Activated naive CD4-positive, alpha-beta T cell treated with anti-CD3 and anti-CD28 coated beads for 36 hours (primary cell): ENCODE results near the gene CDCP2. TPM values are rescaled to one million over a fixed set of nuclear protein-coding genes. Genes with fewer than 3 reads are reported as not detected.

Experiments
- CTCF ChIA-PET: fragments of 350-600 bp; sonication (Branson Sonifier 250); formaldehyde crosslinking; loops from one replicate; lab custom pipeline; 2021; ENCODE audit warnings: antibody characterized with exemption; lab: Charles Lee
- DNase-seq: peaks from one replicate; pipeline ENCODE4 v3.0.0-alpha.2; 2020
- H3K27ac Mint-ChIP-seq: one replicate; pipeline ENCODE4 v1.8.0; 2021; ENCODE audit warnings: mild to moderate bottlenecking, mixed read lengths
- H3K27me3 Mint-ChIP-seq: one replicate; pipeline ENCODE4 v1.8.0; 2021; ENCODE audit warnings: low read depth, mixed read lengths
- H3K36me3 Mint-ChIP-seq: one replicate; pipeline ENCODE4 v1.8.0; 2021; ENCODE audit warnings: low read depth, mixed read lengths
- H3K4me1 Mint-ChIP-seq: one replicate; pipeline ENCODE4 v1.8.0; 2021; ENCODE audit warnings: low read depth, mixed read lengths
- H3K4me3 Mint-ChIP-seq: one replicate; pipeline ENCODE4 v1.8.0; 2021; ENCODE audit warnings: mild to moderate bottlenecking, moderate library complexity, mixed read lengths
- H3K9me3 Mint-ChIP-seq: one replicate; pipeline ENCODE4 v1.8.0; 2021; ENCODE audit warnings: mixed read lengths
- intact Hi-C: fragments of 100-400 bp; cut with micrococcal nuclease; formaldehyde crosslinking; loops from one replicate; pipeline ENCODE4 v1.15.1; 2023
- total RNA-seq, 2 experiments: library from RNA; stranded (reverse); gene quantifications; one replicate each; pipeline ENCODE4 v1.2.3, GENCODE V29; 2021

Gene CDCP2
- total RNA-seq, 2 experiments from 2014 or later = not detected

DNA sequence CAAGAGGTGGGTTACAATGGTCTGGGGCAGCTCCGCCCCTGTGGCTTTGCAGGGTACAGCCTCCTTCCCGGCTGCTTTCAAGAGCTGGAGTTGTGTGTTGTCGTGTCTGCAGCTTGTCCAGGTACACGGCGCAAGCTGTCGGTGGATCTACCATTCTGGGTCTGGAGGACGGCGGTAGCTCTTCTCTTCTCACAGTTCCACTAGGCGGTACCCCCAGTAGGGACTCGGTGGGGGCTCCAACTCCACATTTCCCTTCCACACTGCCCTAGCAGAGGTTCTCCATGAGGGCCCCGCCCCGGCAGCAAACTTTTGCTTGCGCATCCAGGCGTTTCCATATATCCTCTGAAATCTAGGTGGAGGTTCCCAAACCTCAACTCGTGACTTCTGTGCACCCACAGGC lies 12.3 kb upstream of the CDCP2 start:
- Mint-ChIP-seq H3K27me3 (no peaks in the 10 kb centered on the region), H3K27ac (no peak overlapping the region), H3K4me3 (no peak overlapping the region), H3K9me3 (no peaks in the 10 kb centered on the region), H3K4me1 (no peaks in the 10 kb centered on the region), H3K36me3 (no peaks in the 10 kb centered on the region)
- DNase-seq = no peak
- intact Hi-C loops = no loop called here
- CTCF ChIA-PET = interaction anchor here (1.0 to 1.1 kb wide), 2 partner anchors 16 to 85 kb away, joined by 3 to 4 read pairs; no protein-coding TSS in a partner anchor

GRCh38 chr1:54163573-54163972 lies 10.8 kb upstream of the CDCP2 start:
- Mint-ChIP-seq H3K4me3 (no peak overlapping the region), H3K36me3 (no peaks in the 10 kb centered on the region), H3K9me3 (no peaks in the 10 kb centered on the region), H3K27me3 (no peaks in the 10 kb centered on the region), H3K4me1 (no peaks in the 10 kb centered on the region), H3K27ac (no peak overlapping the region)
- no peak for DNase-seq
- intact Hi-C loops = no loop called here
- CTCF ChIA-PET = no interaction called here

GRCh38 chr1:54163051-54163450 lies 10.3 kb upstream of the CDCP2 start:
- Mint-ChIP-seq H3K4me1 (no peaks in the 10 kb centered on the region), H3K27ac (no peak overlapping the region), H3K27me3 (no peaks in the 10 kb centered on the region), H3K9me3 (no peaks in the 10 kb centered on the region), H3K36me3 (no peaks in the 10 kb centered on the region), H3K4me3 (no peak overlapping the region)
- CTCF ChIA-PET = interaction anchor here (0.6 kb wide), 1 partner anchor 35 kb away, joined by 3 read pairs; no protein-coding TSS in a partner anchor
- DNase-seq = no peak
- intact Hi-C loops = no loop called here

DNA sequence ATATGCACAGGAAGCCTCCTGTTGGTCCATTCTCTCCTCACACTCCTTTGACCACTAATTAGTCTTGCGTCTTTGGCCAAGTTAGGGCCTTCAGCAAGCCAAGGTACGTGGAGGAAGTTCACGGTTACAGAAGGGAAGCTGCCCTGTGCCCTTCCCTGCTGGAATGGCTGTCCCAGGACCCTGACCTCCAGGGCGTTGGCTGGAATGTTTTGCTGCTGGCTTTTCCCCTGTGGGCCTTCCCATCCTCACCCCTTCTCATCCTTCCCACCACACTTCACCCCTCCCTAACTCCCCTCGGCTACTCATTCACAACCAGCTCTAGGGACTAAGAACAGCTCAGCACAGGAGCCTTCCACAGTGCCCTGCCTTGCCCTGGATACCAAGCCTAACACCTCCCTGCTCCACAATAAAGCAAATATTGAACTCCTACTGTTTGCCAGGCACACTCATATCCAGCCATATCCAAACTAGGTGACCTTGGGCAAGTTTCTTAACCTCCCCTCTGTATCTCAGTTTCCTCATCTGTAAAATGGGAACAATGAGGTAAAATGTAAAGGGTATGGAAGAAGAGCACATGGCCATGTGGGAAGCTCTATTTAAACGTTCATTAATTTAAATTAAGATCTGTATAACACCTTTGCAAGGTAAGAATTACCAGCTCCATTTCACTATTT lies 8.8 kb upstream of the CDCP2 start:
- CTCF ChIA-PET = no interaction called here
- no peaks in the 10 kb centered on the region for H3K9me3 Mint-ChIP-seq
- intact Hi-C loops = no loop called here
- no peak overlapping the region for H3K4me3 Mint-ChIP-seq
- H3K27ac Mint-ChIP-seq = no peak overlapping the region
- no peaks in the 10 kb centered on the region for H3K4me1 Mint-ChIP-seq
- no peaks in the 10 kb centered on the region for H3K36me3 Mint-ChIP-seq
- H3K27me3 Mint-ChIP-seq = no peaks in the 10 kb centered on the region
- DNase-seq = no peak

DNA sequence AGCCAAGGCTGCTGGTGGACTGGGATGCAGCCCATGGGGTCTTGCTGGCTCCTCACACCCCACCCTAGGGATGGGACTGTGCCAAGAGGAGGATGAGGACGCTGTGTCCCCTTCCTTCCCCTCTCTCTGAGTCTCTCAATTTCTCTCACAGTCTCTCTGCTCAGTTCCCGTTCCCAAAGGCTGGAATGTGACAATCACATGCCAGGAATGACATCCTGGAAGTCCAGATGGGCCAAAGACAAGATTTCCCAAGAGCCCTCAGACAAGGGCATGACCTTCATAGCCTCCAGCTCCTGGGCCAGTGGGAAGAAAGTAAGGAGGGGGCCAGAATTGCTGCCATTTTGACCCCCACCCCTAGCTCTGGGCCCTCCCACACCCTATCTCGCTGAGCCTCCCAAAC lies 7.6 kb upstream of the CDCP2 start:
- no peaks in the 10 kb centered on the region for H3K4me1 Mint-ChIP-seq
- no peak for DNase-seq
- intact Hi-C loops = no loop called here
- CTCF ChIA-PET = no interaction called here
- H3K36me3 Mint-ChIP-seq = no peaks in the 10 kb centered on the region
- H3K4me3 Mint-ChIP-seq = no peak overlapping the region
- no peak overlapping the region for H3K27ac Mint-ChIP-seq
- H3K27me3 Mint-ChIP-seq = no peaks in the 10 kb centered on the region
- H3K9me3 Mint-ChIP-seq = no peaks in the 10 kb centered on the region

GRCh38 chr1:54159733-54160316 lies 7.0 kb upstream of the CDCP2 start:
- no peaks in the 10 kb centered on the region for H3K36me3 Mint-ChIP-seq
- no peak overlapping the region for H3K27ac Mint-ChIP-seq
- DNase-seq = no peak
- intact Hi-C loops = no loop called here
- H3K9me3 Mint-ChIP-seq = no peaks in the 10 kb centered on the region
- no peaks in the 10 kb centered on the region for H3K4me1 Mint-ChIP-seq
- H3K27me3 Mint-ChIP-seq = no peaks in the 10 kb centered on the region
- CTCF ChIA-PET = no interaction called here
- no peak overlapping the region for H3K4me3 Mint-ChIP-seq

GRCh38 chr1:54158071-54158470 lies 5.3 kb upstream of the CDCP2 start:
- DNase-seq = no peak
- no peaks in the 10 kb centered on the region for H3K27me3 Mint-ChIP-seq
- intact Hi-C loops = no loop called here
- no peaks in the 10 kb centered on the region for H3K9me3 Mint-ChIP-seq
- no peaks in the 10 kb centered on the region for H3K4me1 Mint-ChIP-seq
- CTCF ChIA-PET = no interaction called here
- no peak overlapping the region for H3K4me3 Mint-ChIP-seq
- no peaks in the 10 kb centered on the region for H3K36me3 Mint-ChIP-seq
- no peak overlapping the region for H3K27ac Mint-ChIP-seq

GRCh38 chr1:54157401-54157800 lies 4.6 kb upstream of the CDCP2 start:
- DNase-seq = no peak

DNA sequence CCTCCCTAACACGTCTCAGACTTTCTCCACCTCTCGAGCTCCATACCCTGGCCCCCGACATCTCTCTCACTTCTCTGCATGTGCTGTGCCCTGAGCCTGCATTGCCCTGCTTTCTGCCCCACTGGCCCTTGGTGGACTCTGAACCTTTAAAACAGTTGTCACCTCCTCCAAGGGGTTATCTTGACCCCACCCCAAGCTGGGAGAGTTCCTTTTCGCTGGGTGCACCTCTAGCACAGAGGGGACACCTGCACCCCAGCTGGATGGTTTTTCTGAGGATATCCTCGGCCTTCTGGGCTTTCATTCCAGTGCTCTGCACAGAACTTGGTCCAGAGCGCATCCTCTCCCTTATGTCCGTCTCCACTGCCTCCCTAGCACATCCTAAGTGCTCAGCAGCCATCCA lies 4.2 kb upstream of the CDCP2 start:
- H3K36me3 Mint-ChIP-seq = no peaks in the 10 kb centered on the region

More at GRCh38 chr1:54157401-54157800, 4.6 kb upstream of the CDCP2 start:
- no peaks in the 10 kb centered on the region for H3K36me3 Mint-ChIP-seq
- CTCF ChIA-PET = no interaction called here
- no peaks in the 10 kb centered on the region for H3K27me3 Mint-ChIP-seq
- intact Hi-C loops = no loop called here
- H3K4me3 Mint-ChIP-seq = no peak overlapping the region
- H3K27ac Mint-ChIP-seq = no peak overlapping the region
- H3K4me1 Mint-ChIP-seq = no peaks in the 10 kb centered on the region
- H3K9me3 Mint-ChIP-seq = no peaks in the 10 kb centered on the region

DNA sequence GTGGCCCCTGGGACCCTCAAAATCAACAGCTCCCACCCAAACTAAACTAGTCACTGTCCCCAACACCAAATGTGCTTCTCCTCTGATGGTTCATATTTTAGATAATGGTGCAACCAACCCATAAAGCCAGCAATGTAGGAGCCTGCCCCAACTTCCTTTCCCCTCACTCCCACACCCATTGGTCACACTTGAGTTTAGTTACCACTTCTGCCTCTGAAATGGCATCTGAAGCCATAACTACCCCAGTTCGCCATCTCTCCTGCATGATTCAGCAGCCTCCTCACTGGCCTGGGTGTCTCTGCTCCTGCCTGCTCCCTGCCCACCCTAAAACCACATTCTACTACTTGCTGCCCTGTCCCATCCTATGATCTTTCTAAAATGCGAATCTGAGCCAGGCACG lies 3.4 kb upstream of the CDCP2 start:
- H3K36me3 Mint-ChIP-seq = no peaks in the 10 kb centered on the region
- no peaks in the 10 kb centered on the region for H3K27me3 Mint-ChIP-seq
- no peaks in the 10 kb centered on the region for H3K9me3 Mint-ChIP-seq
- no peak overlapping the region for H3K4me3 Mint-ChIP-seq
- CTCF ChIA-PET = no interaction called here
- no peaks in the 10 kb centered on the region for H3K4me1 Mint-ChIP-seq
- no peak for DNase-seq
- intact Hi-C loops = no loop called here
- H3K27ac Mint-ChIP-seq = no peak overlapping the region

More for the DNA sequence above, 4.2 kb upstream of the CDCP2 start:
- Mint-ChIP-seq H3K4me3 (no peak overlapping the region), H3K4me1 (no peaks in the 10 kb centered on the region), H3K27me3 (no peaks in the 10 kb centered on the region), H3K27ac (no peak overlapping the region), H3K9me3 (no peaks in the 10 kb centered on the region)
- DNase-seq = no peak
- intact Hi-C loops = no loop called here
- CTCF ChIA-PET = no interaction called here

DNA sequence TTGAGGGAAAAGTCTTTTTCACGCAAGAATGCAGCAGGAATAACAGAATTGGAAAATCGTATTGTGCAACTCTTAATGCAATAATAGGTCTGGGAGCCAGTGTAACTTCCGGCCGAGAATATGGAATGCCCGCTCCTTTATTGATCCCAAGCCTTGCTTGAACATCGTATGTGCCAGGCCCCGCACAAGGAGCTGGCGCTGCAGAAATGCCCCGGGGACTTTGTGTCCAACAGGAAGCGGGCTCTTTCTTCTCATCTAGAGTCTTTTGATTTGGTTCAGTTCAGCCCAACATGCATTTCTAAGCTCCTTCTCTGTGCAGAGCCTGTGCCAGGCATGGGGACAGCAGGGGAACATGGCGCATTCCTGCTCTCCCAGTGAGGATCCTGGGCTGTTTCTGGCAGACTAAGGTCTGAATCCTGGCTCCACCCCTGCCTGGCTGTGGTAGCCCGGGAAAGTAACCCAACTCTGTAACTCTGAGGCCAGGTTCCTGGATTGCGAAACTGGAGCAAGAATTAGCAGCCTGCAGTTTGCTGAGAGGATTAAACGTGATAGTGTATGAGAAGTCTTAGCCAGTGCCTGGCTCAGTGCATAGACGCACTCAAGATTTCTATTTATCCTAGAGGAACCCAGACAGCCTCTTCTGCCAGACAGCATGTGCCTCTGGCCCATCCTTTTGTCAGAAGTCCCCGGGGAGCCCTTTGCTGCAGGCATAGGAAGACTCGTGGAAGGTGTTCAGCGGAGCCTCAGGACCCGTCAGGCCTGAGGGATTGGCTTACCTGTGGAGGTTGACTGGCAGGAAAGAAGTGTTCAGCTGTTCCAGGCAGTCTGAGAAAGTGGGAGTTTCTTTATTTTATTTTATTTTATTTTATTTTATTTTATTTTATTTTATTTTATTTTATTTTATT lies 987 bp upstream of the CDCP2 start:
- H3K36me3 Mint-ChIP-seq = no peaks in the 10 kb centered on the region
- intact Hi-C loops = no loop called here
- CTCF ChIA-PET = no interaction called here
- no peak for DNase-seq
- H3K27ac Mint-ChIP-seq = no peak overlapping the region
- no peaks in the 10 kb centered on the region for H3K27me3 Mint-ChIP-seq
- no peak overlapping the region for H3K4me3 Mint-ChIP-seq
- H3K9me3 Mint-ChIP-seq = no peaks in the 10 kb centered on the region
- H3K4me1 Mint-ChIP-seq = no peaks in the 10 kb centered on the region

GRCh38 chr1:54151013-54151412 lies 1.8 kb downstream of the CDCP2 start:
- DNase-seq = no peak
- Mint-ChIP-seq H3K27ac (no peak overlapping the region), H3K27me3 (no peaks in the 10 kb centered on the region), H3K4me3 (no peak overlapping the region), H3K9me3 (no peaks in the 10 kb centered on the region), H3K36me3 (no peaks in the 10 kb centered on the region), H3K4me1 (no peaks in the 10 kb centered on the region)
- CTCF ChIA-PET = no interaction called here
- intact Hi-C loops = no loop called here
